VCaP (cell line): ENCODE data around the gene ZNF330.
"Not testable (repeated sequence)": the region's sequence is repeated elsewhere in the genome, so short reads cannot be mapped to it uniquely, and the experiment has no call there.

Source experiments
- H3K27ac ChIP-seq: fragments of 450-650 bp; 2 replicates; pipeline ENCODE4 v1.5.1; 2017
- CTCF ChIP-seq: fragments of 450-650 bp; conservative IDR thresholded peaks from 2 replicates; pipeline ENCODE4 v1.5.1; 2017; ENCODE audit warnings: mild to moderate bottlenecking, moderate library complexity

Gene ZNF330

GRCh38 chr4:141216002-141216761 is 4.5 kb upstream of the ZNF330 start:
- no peak overlapping the region for H3K27ac ChIP-seq
- TF ChIP-seq CTCF = no peak

GRCh38 chr4:141220271-141220670 is 424 bp upstream of the ZNF330 start:
- peak overlapping the region; percentile 84 for H3K27ac ChIP-seq
- no peak for TF ChIP-seq CTCF

- no peak for TF ChIP-seq CTCF
These were observed 2.7 kb downstream of the ZNF330 start for GRCh38 chr4:141223418-141223817.

GRCh38 chr4:141227280-141227679 is 6.6 kb downstream of the ZNF330 start:
- H3K27ac ChIP-seq = not testable (repeated sequence)

More at GRCh38 chr4:141223418-141223817, 2.7 kb downstream of the ZNF330 start:
- no peak overlapping the region for H3K27ac ChIP-seq

GRCh38 chr4:141229408-141230101 is 8.9 kb downstream of the ZNF330 start:
- no peak for TF ChIP-seq CTCF
- no peak overlapping the region for H3K27ac ChIP-seq

- TF ChIP-seq CTCF = no peak
- no peak overlapping the region for H3K27ac ChIP-seq
These were observed 13.0 kb downstream of the ZNF330 start for GRCh38 chr4:141233673-141234072.

GRCh38 chr4:141238186-141238585 is 17.5 kb downstream of the ZNF330 start:
- H3K27ac ChIP-seq = no peak overlapping the region
- no peak for TF ChIP-seq CTCF

- no peak for TF ChIP-seq CTCF
- no peak overlapping the region for H3K27ac ChIP-seq
These were observed 19.6 kb downstream of the ZNF330 start for GRCh38 chr4:141240259-141240658.
